HG02588 (cell line): ENCODE measurements around the gene SF1.
A peak's percentile ranks its signal among the peaks of the same experiment; 100 is the strongest.

Experiments
- ATAC-seq: cut with Tn5 transposase; IDR thresholded peaks from one replicate; pipeline ENCODE4 v1.9.1; 2021; ENCODE audit warnings: mild to moderate bottlenecking, moderate library complexity; ENCODE audit not compliant: unreplicated experiment

SF1 gene

DNA sequence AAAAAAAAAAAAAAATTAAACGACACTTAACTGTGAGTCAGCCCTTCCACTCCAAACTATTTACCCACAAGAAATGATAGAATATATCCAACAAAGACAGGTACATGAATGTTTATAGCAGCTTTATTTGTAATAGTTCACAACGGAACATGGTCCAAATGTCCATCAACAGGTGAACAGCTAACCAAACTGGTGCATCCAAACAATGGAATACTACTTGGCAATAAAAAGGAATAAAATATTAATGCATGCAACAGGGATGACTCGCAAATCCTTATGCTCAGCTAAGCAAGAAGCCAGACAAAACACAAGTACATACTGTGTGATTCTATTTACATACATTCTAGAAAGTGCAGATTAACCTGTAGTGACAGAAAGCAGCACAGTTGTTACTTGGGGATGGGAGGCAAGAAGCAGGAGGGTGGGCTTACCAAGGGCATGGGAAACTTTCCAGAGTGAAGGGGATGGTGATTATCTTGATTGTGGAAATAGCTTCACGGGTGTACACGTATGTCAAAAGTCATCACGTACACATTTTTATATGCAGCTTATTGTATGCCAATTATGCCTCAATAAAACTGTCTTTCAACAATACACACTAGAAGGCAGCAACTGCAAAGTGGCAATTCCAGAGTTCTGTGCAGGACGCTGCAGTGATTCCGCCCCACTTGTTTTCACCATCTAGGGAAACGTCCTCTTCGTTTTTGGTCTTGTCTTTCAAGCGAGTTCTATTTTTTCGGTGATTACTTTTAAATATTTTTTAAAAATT lies 6.7 kb upstream of the SF1 start:
- no peak for ATAC-seq

DNA sequence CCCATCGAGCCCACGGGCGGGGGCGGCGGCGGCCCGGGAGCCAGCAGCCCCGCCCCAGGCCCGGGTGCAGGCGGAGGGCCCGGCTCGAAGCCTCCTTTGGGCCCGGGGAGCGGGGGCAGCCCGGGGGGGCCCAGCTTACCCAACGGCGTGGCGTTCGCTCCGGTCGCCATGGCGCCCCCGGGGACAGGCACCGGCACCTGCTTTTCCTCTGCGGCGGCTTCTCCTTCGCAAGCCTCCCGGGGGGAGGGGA lies 194 bp downstream of the SF1 start:
- peak; percentile 13 for ATAC-seq

DNA sequence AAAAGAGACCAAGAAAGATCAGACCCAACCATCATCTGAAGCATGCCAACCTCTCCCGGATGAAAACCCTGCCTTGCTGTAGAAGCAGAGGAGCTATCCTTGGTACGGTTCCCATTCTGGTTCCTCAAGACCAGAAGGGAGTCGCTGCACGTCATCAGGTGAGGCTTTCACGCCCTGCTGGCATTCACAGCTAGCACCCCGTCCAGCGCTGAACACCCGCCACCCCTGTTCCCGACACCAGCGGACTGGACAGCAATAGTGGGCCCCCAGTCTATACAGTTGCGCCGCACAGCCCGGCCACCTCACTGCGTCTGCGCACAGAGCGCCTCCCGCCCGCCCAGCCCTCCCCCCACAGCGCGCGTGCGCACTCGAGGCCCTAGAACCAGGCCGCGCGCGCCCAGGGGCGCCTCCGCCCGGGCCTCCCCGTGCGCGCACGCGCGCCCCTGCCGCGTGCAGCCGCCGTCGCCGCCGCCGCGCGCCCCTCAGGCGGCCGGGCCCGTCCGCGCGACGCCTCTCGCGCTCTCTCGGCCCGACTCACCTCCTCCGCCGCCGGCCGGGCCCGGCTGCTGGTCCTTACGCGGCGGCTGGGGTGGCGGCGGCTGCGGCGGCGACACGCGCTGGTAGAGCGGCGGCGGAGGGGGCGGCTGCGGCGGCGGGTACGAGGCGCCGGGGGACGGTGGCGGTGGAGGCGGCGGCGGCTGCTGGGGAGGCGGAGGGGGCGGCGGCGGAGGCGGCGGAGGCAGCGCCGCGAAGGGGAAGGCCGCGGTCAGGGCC lies 706 bp downstream of the SF1 start:
- peak; percentile 29 for ATAC-seq

DNA sequence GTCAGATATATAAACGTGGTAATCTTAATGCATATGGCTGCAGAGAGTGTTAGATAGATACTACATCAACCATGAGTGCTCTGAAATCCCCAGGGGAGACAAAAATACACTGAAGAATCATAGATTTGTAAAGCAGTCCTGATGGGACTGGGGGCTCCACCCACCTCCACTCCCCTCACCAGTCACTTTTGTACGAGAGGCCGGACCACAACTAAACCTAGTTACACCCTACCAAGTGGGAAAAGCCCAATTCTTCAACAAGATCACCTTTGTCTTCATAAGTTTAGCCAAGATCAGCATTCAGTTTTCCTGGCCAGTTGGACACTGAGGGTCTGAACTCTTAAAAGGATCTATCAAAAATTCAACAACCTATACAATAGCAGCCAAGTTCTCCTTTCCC lies 1.5 kb downstream of the SF1 start:
- ATAC-seq = no peak

DNA sequence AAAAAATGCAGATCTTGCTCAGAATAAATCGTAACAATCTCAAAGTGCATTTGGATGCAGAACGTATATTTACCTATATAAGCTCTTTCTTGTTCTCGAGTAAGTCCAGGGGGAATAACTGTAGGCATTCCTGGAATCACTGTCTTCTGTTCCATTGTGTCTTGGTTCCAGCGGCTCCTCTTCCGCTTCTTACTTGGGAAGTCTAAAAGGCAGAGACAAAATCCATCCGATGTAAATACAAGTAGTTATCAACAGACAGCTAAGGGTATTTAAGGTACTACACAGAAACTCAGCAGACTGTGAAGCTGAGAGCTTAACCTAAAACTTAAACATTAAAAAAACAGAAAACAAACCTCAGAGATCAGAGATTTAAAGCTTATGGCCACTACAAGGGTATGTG lies 1.9 kb downstream of the SF1 start:
- ATAC-seq = no peak

DNA sequence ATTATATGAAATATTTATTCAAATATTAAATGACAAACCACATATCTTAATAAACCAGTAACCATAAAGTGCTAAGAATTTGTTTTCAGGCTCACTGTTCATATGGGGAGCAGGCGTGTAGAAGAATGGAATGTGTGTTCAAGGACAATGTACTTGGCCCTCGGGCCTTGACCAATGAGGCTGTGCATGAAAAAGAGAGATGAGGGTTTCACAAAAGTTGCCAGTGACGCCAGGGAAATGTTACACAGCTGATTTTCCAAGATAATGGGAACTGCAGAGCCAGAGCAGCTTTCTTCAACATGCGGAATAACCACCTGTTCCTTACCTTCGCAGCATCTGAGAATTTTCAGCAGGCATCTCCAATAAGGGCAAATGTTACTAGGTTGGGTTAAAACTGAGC lies 4.2 kb downstream of the SF1 start:
- ATAC-seq = no peak

DNA sequence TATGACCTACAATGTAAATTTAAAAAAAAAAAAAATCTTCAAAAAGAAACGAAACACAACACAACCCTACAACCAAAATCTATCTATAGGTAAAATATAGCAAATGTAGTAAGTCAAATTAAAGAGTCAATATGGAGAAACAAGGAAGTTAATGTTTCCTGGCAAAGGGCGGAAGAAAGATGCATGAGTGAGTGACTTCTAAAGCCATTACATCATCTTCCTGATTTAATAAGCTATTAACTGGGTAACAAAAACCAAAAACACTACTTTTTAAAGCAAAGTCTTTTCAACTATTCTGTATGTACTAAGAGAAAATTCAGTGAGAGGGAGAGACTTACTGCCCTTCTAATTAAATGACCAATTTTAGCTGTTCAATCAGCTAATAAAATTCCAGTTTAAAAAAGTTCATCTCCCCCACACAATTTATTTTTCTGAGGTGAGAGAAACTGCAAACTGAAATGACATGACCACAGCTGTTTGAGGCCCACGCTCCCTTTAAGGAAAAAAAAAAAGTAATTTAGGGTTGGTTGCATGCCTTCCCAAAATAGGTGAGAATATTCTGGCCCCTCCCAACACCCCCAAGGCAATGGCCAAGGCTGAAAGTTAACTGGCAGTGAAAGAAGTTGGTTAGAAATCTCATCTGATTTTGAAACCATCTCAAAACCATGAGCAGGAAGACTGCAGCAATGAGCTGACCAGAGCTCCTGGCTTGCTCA lies 5.9 kb downstream of the SF1 start:
- no peak for ATAC-seq

DNA sequence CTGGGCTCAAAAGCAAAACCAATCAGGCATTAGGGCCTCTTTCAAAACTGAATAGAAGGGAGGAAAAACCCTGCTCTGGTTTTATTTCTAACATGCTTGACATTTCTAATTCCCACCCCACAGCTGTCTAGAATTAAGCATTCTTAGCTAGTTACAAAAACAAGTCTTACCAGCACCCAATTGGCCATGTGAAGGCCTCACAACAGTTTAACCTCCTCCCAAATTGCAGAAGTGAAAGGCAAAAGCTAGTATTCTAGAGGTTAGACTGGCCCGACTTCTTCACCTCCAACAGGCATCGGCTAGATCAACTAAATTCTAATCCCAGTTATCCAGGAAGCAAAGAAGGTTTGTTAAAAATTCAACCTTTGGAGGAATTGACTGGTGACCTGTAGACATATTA lies 6.5 kb downstream of the SF1 start:
- ATAC-seq = no peak

DNA sequence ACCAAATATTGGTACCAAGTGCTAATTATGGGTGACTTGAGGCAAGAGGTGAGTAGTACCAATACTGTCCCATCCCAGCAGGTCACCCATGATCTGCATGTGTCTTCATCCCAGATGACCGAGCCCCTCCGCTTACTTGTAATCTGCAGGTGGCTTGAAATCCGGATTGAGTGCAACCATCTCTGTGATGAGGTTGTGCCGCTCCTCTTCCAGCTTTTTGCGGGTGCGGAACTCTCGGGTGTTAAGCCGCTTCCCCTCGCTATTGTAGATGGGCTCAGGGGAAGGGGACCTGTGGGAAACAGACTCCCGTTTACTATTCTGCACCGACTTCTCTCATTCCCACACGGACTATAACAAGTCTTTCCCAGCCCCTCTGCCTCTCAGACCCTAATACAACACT lies 8.2 kb downstream of the SF1 start:
- no peak for ATAC-seq

DNA sequence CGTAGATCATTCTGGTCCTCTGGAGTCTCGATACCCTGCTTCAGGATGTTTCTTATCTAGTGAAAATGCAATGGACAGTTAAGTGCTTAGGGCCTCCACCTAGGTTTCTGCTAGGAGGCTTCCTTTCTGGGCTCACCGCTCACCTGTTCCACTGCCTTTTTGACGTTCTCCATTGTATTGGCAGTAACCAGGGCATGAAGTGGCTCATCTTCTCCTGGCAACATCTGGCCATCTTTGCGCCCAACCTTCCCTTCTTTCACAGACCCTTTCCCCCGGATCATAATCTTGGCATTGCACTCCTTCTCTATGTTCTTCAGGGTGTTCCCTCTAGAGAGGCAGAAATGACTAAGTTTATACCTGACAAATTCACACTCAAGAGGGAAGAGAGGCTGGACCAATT lies 9.1 kb downstream of the SF1 start:
- no peak for ATAC-seq

DNA sequence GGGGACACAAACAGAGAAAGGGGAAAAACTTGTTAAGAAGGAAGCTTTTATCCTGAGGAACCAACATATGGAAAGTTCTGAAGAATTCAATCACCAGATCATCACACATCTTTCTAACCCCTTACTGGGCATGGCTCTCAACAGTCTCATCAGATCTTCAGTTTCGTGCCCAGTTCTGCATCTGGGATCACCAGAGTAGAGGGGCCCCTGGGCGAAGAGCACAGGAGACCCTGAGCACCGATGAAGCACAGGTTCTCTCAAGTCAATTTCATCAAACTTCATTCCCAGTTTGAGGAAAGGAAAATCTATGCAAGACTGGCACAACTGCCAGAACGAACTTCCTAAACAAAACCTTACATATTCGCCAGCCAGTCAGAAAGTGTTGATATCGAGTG lies 10.0 kb downstream of the SF1 start:
- ATAC-seq = no peak

DNA sequence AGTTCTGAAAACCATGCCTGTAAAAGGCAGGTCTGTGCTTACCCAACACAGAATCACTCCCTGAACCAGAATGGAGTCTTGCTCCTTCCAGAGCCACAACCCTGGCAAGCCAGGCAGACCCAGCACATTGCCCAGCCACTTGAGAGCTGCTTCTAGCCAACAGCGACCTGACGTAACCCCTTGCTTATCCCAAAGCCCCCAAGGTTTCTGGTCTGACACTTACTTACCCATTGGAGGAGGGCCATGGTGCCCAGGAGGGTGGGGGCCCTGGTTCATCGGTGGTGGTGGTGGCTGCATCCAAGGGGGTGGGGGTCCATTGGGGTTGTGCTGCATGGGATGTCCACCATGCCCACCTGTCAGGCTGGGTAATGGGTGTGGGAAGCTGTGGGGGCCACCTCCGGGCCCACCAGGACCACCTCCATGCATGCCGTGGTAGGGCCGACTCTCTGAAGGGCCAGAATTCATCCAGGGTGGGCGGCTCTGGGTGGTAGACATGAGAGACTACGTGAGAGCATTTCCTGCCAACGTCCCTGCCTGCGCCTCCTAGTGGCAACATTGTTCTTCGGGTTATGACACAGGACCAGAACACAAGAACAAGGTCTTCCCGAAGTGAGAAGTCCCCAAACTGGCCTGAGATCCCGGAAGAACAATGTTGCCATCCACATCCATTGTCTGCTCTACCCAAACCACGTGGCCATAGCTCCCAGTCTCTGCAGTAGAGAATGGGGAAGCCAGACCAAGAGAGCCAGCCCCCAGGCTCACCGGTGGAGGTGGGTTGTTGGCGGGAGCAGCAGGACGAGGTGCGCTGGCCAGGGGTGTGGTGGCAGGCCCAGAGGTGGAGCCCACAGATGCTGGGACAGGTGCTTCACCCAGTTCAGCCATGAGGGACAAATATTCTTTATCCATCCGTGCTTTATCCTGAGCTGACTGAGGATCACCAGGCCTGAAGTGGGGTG lies 10.7 kb downstream of the SF1 start:
- ATAC-seq = no peak

DNA sequence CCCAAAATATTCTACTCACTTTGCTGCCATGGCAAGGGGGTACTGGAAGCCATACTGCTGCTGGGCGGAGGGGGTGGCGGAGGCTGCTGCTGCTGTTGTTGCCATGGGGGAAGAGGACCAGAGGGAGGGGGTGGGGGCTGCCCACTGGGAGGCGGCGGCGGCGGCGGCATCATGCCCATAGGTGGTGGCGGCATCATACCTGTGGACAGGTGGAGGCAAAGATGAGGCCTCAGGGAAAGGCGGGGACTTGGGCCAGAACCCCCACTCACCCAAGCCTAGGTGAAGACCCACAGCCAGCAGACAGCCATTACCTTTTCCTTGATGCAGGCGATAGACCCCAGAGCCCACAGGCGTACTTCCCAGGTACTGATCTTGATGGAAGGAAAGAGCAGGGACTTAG lies 11.5 kb downstream of the SF1 start:
- ATAC-seq = no peak

DNA sequence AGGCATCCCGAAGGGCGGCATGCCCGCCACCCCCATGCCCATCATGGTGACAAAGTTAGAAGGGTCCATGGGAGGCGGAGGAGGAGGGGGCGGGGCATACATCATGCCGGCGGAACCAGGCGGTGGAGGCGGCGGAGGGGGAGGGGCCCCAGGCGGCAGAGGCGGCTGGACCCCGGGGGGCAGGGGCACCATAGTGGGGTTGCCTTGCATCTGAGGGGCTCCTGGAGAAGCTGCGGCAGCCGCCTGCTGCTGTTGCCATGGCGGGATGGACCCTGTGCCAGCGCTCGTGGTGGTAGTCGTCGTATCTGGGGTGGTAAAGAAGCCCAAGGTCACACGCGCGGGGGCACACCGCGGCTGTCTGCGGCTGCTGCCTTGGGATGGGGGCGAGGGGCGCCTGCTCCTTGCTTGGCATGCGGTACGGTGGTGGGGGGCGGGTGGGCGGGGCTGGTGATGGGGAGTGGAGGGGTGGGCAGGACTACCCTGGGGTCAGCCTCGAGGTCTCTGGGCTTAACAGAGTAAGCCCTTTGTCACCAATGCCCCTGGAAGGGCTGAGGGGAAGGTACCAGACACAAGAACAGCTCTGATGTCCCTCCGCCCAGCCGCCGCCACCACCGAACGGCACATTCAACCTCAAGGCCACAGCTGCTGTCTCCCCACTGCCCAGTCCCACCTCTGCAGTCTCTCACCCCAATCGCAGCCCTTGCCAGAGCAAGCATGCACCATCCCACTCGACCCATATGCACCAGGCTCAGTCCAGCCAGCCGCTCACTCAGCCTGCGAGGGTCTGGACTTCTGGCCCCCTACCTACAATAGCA lies 12.3 kb downstream of the SF1 start:
- no peak for ATAC-seq

DNA sequence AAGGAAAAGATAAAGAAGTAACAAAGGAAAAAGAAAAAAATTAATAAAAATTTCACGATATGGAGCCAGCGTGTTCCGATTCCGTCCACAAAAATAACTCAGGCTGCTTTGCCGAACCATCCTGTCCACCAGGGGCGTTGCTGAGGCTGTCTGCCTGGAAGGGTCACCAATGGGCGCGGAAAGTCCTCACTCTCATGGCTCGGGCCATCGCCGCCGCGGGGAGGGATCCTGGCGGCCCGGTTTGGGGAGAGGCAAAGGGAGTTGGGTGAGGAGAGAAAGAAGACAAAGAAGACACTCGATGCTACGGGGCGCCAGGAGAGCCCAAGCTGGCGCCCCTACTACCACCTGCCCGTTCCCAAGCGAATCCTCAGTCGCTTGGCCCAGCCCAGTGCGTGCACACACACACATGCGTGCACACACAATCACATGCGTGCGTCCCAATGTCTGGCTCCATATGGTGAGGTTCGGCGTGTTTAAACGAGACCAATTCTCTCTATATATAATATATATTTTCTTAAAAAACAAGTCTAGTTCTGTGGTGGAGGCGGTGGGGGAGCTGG lies 13.0 kb downstream of the SF1 start:
- ATAC-seq = no peak

DNA sequence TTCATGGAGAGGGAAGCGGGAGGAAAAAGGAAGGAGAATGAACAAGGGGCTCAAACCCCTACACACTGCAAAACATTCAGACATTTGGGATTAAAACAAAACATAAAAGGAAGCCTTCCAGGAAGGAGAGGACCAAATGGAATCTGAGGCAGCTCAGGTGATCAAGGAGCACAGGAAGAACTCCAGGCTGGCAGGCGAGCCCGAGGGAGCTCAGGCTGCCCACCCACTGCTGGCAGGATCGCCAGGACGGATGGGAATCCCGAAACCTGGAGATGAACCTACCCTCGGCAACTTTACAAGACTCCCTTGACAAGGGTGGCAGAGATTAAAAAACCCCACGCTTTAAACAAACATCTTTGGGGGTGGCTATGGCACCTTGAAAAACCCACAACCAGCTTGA lies 13.6 kb downstream of the SF1 start:
- no peak for ATAC-seq

DNA sequence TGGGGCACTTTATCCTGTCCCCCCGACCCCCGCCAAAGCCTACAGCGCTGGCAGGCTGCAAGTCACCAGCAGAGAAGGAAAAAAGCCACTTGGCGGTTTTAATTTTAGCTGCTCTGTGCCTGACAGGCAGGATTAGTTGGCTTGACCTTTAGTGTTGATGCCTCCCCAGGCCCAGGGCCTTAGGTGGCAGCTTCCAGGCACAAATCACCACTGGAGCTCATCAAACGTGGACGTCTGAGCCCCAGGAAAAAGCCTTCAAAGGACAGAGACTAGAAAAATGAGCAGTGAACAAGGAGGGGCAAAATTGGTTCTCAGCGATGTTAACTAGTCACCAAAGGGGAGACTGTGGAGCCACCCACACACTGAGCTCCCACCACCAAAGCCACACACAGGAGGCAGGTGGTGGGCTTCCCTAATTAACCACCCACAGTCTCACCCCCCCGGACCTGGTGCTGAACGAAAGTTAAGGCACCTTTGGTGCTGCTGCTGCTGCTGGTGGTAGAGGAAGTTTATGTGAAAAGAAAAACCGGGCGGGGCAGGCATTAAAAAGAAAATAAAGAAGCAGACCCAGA lies 14.2 kb downstream of the SF1 start:
- ATAC-seq = no peak

DNA sequence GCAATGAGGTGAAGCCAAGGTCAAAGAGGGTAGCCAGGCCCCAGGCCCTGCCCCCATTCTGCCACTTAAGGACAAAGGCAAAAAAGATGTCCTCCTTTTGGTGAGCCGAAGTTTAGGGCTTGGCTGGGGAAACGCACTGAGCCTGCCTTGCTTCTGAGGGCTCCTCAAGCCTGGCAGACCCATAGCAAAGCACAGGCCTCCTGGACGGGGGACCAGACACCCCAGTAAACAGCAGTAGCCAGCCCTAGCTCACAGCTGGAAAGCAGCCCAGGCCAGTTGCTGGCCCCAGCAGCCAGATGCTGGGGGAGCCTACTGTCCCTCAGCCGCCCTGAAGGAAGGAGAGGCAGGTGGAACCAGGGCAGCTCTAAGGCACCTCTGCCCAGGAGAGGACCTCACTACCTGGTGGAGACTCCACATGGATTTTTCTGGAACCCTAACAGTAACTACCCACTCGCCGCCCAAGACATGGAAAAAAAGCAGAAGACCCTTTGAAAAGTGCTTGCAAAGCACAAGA lies 14.8 kb downstream of the SF1 start:
- no peak for ATAC-seq
